Measurements from ENCODE around the gene PCK1. TPM values are rescaled to one million over a fixed set of nuclear protein-coding genes. Genes with fewer than 3 reads are reported as not detected.

The PCK1 gene
- not detected for total RNA-seq

DNA sequence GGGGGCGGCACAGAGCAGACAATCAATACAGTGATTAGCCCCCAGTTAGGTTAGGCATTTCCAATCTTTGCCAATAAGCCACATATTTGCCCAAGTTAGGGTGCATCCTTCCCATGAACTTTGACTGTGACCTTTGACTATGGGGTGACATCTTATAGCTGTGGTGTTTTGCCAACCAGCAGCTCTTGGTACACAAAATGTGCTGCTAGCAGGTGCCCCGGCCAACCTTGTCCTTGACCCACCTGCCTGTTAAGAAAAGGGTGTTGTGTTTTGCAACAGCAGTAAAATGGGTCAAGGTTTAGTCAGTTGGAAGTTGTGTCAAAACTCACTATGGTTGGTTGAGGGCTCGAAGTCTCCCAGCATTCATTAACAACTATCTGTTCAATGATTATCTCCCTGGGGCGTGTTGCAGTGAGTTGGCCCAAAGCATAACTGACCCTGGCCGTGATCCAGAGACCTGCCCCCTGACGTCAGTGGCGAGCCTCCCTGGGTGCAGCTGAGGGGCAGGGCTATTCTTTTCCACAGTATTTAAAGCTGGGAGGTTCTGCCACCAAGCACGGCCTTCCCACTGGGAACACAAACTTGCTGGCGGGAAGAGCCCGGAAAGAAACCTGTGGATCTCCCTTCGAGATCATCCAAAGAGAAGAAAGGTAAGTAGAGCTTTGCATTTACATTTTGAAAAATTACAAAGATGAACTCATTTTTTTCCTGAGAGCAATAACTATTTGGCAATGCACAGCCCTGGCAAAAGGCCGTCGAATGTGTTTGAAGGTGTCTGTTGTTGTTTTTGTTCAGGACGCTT, at the start of gene PCK1:
TSS of gene PCK1 (plus strand) at position 557 of the 802 bp plus-strand sequence. CDS start 302 bp downstream, outside the sequence.

DNA sequence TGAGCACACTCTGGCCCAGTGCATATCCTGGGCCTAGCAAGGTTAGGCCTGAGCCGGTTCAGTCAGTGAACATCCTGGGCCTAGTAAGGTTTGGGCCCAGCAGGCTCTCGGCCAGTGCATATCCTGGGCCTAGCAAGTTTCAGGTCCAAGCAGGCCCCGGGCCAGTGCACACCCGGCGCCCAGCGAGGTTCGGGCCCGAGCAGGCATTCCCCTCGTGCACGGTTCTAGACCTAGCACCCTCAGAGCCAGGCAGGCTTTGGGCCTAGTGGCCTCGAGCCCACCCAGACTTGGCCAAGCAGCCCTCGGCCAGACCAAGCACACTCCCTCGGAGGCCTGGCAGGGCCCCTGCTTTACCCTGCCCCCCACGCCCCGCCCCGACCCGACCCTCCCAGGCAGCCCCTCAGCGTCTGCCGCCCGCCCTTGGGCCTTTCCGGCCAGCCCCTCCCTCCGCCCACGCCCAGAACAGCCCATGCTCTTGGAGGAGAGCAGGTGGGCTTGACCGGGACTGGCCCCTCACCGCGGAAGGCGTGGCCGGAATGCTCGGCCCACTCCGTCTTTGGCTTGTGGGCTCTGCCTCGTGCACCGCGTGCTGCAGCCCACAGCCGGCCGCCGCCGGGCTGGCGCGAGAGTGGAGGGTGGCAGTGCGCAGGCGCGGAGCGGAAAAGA, 36.3 kb upstream of the PCK1 start, which contains the start of gene CTCFL:
TSS of gene CTCFL (minus strand) at position 630 of the 666 bp plus-strand sequence. CDS start 935 bp downstream, outside the sequence.

Other genes starting within 250 kb of the PCK1 start
- not detected for gene SPO11, start 231.3 kb upstream of the PCK1 start, total RNA-seq
- 10 to 100 TPM; 31.1 to 31.9 TPM for gene RAE1, start 209.9 kb upstream of the PCK1 start, total RNA-seq
- 100 to 1,000 TPM; 133 TPM for gene RBM38, start 169.7 kb upstream of the PCK1 start, total RNA-seq
- not detected for gene CTCFL, start 36.0 kb upstream of the PCK1 start, total RNA-seq
- gene ZBP1, start 59.3 kb downstream of the PCK1 start, total RNA-seq: 10 to 100 TPM; 10.9 to 11.7 TPM
- gene PMEPA1, start 148.9 kb downstream of the PCK1 start, total RNA-seq: 1 to 10 TPM in 1 of 2 experiments, under 1 TPM in 1; 0.91 to 1.1 TPM

Measured in activated naive CD4-positive, alpha-beta T cell treated with anti-CD3 and anti-CD28 coated beads, Interleukin-2, amount 10 ng/mL, durations not matched to agents 5 hours and 36 hours (primary cell).